ENCODE data around the gene EXOC6B.

The EXOC6B gene

DNA sequence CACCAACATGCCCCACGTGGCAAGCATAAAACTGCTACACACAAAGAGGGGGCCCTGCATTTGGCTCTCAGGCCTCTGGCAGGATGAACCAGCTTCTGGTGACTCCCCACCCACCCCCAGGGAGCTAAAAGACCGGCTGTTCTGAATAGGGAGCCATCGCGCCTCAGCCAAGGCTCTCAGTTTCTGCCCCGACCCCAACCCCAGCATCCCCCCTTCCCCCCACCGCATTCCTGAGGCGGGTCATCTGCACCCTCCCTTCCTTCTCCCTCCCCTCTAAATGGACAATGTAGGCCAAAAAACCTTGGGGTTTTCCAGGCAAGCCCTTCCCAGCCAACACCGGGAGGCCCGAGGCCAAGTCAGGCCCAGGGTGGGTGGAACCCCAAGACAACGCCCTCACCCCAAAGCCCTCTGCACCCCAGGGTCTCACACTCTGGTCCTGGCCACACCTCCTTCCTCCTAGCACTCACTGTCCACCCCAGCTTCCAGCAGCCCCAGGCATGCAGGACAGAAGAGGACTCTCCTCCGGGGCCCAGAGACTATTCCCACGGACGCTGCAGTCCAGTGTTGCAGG, 683.9 kb downstream of the EXOC6B start:
- DNase-seq, result no peak

DNA sequence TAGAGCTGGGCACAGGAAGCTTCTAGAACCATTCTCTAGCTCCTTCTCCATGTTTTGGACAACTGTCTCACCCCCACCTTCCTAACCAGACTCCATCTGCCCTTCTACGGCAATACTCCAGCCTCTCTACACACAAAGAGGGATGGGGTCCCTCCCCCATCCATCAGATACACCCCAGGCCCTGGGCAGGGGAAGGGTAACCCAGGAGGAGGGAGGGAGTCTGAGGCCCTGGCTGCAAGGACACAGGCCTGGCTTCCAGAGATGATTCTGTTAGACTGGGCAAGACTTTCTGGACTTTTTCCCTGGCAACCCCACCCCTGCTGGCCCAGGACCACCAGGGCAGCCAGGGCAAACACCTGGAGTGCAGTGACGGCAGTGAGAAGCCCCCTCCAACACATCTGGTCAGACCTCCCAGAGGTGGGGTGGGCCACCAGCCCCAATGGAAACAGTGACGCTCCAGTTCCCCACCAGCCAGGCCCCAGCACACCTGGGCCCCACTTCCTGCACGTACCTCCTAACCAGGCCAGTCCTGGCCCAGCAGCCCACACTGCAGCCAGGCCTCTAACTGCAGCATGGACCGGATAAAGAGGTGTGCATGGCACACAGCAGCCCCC, 684.7 kb downstream of the EXOC6B start:
- no peak for DNase-seq

GRCh38 chr2:72140621-72140960, 685.2 kb downstream of the EXOC6B start:
- no peak for DNase-seq

- no peak for DNase-seq
Measured at GRCh38 chr2:72139874-72140620, 685.8 kb downstream of the EXOC6B start.

DNA sequence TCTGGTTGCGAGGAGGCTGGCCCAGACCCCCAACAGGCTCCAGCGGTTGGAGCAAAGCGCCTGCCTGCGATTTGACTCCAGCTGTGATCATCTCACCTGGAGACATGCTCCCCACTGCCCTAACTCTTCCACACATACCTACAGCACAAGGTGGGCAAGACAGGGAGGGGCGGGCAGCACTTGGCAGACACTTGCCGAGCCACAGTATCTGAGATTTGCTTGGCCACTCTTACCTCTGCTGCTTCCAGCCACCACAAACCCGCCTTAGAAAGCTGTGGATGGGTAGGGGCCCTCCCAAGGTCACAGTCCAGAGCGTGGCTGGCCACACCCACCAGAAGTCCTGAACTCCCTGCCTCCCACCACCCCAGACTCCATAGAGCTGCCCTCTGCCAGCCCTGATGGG, 686.4 kb downstream of the EXOC6B start:
- no peak for DNase-seq

- no peak for DNase-seq
Measured at GRCh38 chr2:72138921-72139381, 686.9 kb downstream of the EXOC6B start.

DNA sequence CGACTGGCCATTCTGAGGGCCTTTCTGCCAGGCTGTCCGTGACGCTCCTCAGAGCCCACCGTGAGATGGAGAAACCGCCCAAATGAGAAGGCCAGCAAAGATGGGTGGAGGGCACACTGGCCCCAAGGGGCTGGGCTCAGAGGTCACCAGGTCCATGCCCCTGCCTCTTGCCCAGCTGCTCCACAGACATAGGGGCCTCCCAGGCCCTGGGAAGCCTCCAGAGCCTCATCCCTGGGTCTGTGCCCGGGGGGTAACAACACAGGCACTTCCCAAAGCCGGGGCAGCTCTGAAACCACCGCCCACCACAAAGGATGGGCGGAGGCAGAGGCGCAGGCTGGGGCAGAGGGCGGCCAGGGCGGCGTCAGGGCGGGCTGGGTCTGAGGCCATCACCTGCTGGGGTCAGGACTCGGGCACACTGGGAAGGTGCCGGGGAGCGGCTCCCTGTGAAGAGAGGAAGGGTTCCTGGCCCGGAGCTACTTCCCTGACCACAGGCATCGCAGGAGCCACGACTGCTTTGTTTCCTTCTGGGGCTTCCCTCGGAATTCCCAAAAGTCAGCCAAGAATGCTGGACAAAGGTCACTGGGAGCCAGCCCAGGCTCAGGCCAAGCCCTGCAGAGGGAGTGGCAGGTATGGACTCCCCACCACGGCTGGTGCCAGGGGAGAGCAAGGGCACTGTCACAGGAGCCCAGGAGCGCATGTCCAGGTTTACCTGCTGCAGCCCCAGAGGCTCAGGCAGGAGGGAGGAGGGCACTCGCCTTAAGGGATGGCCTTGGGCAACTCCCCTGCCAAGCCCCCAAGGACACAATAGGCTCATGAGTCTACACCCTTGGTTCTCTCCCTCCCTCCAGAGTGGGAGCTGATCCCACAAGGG, 687.6 kb downstream of the EXOC6B start:
- DNase-seq, result no peak

DNA sequence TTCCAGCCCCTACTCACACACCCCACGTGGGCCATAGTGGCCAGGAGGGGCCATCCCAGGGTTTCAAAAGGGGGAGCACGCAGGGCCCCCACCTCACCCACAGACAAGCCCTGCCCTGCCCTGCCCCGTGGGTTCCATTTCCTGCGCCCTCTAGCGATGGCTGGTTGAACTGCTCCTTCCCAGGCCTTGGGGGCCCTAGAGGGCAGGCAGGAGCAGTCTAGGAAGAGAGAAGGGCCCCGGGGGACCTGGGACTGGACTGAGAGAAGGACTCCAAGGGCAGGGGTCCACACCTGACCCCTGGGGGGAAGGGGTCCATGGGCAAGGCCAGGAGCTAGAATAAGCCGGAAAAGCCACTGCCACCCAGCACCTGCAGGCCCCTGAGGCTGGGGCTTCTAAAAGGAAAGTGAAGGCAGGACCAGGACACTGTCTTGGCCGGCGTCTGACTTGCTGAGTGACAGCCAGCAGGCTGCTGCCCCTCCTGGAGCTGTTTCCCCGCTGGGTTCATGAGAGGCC, 688.3 kb downstream of the EXOC6B start:
- DNase-seq, result peak; percentile 13 to 50 (median 34)

- DNase-seq, result no peak
Measured at GRCh38 chr2:72136933-72137497, 688.8 kb downstream of the EXOC6B start.

DNA sequence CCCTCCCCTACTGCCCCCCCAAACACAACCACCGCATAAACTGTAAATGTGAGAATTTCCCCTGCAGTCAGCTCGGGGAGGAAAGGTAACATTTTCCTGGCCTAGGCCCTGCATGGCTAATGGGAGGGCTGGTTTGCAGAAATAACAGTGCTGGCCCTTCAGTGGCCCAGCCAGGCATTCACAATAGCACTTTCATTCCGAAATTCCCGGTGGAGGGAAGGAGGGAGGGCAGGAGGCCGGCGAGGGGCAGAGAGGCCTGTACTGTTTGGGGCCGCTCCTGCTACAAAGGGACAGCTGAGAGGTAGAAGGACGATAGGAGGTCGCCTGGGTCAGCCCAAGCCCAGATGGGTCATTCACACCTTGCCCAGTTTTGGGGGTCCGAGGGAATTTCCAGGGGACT, 689.5 kb downstream of the EXOC6B start:
- no peak for DNase-seq

GRCh38 chr2:72135921-72136320, 689.9 kb downstream of the EXOC6B start:
- no peak for DNase-seq

DNA sequence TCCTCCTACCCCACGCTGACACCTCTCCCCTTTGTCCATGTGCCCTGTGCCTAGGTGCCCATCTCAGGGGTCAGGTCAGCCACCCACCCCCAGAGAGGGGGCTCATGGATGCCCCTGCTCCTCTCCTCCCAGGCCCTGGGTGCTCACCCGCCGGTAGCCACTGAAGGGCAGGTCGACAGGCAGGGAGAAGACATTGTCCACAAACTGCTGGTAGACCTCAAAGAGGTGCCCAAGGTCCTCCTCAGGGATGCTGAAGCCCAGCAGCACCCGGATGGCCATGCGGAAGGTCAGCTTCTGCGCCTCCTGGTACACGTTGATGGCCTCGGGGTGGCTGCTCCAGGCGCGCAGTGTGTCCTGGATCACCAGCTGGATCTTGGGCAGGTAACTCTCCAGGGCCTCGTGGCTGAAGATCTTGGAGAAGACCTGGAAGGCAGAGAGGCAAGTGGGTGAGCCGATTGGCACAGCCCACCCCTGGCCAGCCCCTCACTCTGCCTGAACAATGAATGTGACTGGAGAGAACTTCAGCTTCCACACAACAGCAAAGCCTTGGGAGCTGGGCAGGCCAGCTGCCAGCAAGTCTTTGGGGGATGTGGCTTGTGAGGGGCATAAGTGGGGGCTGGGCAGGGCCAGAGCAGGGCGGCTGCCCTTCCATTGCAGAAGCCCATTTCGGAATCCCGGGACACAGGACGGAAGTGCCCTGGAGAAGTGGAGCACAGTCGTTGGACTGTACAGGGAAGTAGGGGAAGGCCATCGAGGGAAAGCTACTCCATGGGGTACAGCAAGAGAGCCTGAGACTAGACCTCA, 690.6 kb downstream of the EXOC6B start:
- no peak for DNase-seq

- no peak for DNase-seq
Measured at GRCh38 chr2:72134408-72134996, 691.3 kb downstream of the EXOC6B start.

DNA sequence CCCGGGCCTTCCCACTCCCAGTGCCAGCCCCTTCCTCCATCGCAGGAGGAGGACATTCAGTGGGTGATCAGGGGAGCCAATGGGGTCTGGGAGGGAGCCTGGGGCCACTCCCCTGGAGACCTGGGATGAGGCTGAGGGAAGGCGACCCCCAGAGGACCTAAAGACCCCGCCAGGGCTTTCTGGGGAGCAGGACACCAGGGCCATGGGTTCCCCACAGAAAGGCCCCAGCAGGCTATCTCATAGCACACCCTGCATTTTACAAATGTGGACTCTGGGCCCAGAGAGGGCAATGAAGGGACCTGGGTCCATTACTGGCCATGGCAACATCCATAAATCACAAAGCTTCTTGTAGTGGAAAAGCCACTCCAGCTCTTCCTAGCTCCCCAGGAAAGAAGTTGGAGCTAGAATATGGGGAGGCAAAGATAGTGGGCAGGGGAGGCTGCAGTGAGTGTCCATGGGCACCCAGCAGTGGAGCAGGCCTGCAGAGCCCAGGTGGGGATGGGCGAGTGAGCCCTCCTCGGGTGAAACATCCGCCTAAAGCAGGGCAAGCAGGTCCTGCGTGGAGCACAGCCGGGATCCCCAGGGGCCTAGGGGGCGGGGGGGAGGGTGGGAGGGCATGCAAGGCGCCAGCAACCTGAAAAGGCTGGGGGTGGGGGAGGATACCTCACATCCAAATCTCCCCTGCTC, 692.0 kb downstream of the EXOC6B start:
- no peak for DNase-seq

- DNase-seq, result no peak
Measured at GRCh38 chr2:72132981-72133720, 692.7 kb downstream of the EXOC6B start.

DNA sequence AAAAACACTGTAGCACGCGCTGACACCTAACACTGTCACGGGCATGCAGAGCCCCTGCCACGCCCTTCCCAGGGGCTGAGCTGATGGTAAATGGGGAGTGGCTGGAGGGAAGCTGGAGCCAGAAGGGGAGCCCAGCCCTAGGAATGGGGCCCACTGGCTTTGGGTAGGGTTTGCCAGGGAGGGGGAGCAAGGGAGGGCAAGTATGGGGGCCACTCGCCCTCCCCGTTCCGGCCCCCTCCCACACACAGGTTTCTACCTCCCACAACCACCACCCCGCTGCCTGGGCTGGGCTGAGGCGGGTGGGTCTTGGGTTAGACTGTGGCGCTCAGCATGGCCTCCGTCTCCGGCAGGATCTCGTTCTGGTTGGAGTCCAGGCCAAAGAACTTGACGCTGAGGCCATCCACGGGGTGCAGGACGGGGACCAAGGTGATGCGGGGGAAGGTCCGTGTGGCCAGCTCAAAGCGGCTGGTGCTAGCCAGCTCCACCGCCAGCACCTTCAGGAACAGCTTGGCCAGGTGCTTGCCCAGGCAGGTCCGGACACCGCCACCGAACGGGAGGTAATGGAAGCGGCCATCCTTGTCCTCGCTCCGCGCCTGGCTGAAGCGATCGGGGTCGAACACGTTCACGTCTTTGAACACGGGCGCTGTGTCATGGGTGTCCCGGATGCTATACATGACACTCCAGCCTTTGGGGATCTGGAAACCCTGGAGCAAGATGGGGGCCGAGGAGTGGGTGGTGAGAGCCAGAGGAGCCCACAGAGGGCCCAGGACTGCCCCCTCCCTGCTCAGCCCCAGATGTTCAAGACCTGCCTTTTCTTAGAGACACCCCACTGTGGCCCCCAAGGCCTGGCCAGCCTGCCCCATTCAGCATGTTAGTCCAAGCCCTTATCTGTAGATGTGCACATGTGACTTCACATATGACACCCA, 693.7 kb downstream of the EXOC6B start:
- DNase-seq, result no peak

DNA sequence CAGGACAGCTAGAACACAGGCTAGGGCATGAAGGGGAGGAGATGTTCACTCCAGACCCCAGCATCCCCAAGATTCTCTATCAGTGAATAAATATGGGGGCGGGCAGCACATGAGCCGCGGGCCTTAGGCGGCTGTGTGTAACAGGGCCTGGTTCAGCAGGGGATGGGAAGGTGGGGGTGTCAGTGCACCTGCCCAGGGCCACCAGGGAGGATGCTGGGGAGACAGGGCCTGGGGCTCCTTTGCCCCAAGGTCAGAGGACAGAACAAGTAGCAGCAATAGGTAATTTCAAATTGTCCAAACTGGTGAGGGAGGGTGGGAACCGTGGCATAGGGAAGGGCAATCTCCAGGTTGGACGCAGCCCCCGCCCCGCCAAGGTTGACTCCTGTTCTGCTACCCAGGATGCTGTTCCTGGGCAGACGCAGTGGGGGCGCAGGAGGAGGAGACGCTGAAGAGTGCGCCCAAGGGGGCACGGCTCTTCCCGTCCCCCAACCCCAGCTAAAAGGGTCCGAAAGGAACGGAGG, 694.4 kb downstream of the EXOC6B start:
- DNase-seq, result no peak

- no peak for DNase-seq
Measured at GRCh38 chr2:72130659-72131360, 695.0 kb downstream of the EXOC6B start.

All from NCI-H1417 (cell line).